Caco-2 (cell line): ENCODE measurements around the gene COL19A1. TPM values are rescaled to one million over a fixed set of nuclear protein-coding genes. Genes with fewer than 3 reads are reported as not detected.

Source experiments
- BruUV-seq: library from RNA; stranded (reverse); fragments of 400-500 nt; replicated peaks from 2 replicates; lab custom pipeline; 2021; lab: Mats Ljungman, UMichigan
- CTCF ChIA-PET: fragments of 300-600 bp; sonication (Branson Sonifier 250); formaldehyde crosslinking; loops from one replicate; lab custom pipeline; 2022; ENCODE audit warnings: antibody characterized with exemption; lab: Charles Lee
- POLR2A ChIA-PET: fragments of 300-600 bp; sonication (Branson Sonifier 250); formaldehyde crosslinking; loops from one replicate; lab custom pipeline; 2022; ENCODE audit warnings: antibody characterized with exemption; lab: Charles Lee
- DNase-seq, 2 experiments: peaks; one replicate each; pipeline versions ENCODE4 v3.0.0 to v3.0.0-alpha.2; 2020 to 2022
- H3K27me3 ChIP-seq: replicated peaks from 2 replicates; pipeline ENCODE4 v1.6.0; 2011; ENCODE audit warnings: low read length; ENCODE audit not compliant: control insufficient read depth, insufficient read depth
- H3K36me3 ChIP-seq: 2 replicates; pipeline ENCODE4 v1.5.1; 2011; ENCODE audit warnings: low read length; ENCODE audit not compliant: control insufficient read depth, insufficient read depth
- H3K4me1 ChIP-seq: fragments of 250-450 bp; sonication (Bioruptor Pico); 2 replicates; pipeline ENCODE4 v1.5.1; 2020; ENCODE audit warnings: mild to moderate bottlenecking
- H3K4me3 ChIP-seq: 2 replicates; pipeline ENCODE4 v1.5.1; 2011; ENCODE audit warnings: low read depth, mild to moderate bottlenecking, control low read depth, low read length
- H3K9me3 ChIP-seq: fragments of 250-450 bp; sonication (Bioruptor Pico); 2 replicates; pipeline ENCODE4 v1.5.1; 2020; ENCODE audit warnings: mild to moderate bottlenecking, moderate library complexity
- H3K27ac Mint-ChIP-seq: one replicate; pipeline ENCODE4 v1.8.0; 2022; ENCODE audit warnings: mixed read lengths; ENCODE audit not compliant: unreplicated experiment
- H3K27me3 Mint-ChIP-seq: one replicate; pipeline ENCODE4 v1.8.0; 2022; ENCODE audit warnings: mixed read lengths; ENCODE audit not compliant: insufficient read depth, unreplicated experiment
- H3K36me3 Mint-ChIP-seq: one replicate; pipeline ENCODE4 v1.8.0; 2022; ENCODE audit warnings: mild to moderate bottlenecking, mixed read lengths; ENCODE audit not compliant: insufficient read depth, unreplicated experiment
- H3K4me1 Mint-ChIP-seq: one replicate; pipeline ENCODE4 v1.8.0; 2022; ENCODE audit warnings: low read depth, mixed read lengths; ENCODE audit not compliant: unreplicated experiment
- H3K4me3 Mint-ChIP-seq: one replicate; pipeline ENCODE4 v1.8.0; 2022; ENCODE audit warnings: mild to moderate bottlenecking, moderate library complexity, mixed read lengths; ENCODE audit not compliant: unreplicated experiment
- H3K9me3 Mint-ChIP-seq: one replicate; pipeline ENCODE4 v1.8.0; 2022; ENCODE audit warnings: mixed read lengths; ENCODE audit not compliant: unreplicated experiment
- intact Hi-C: fragments of 100-400 bp; cut with micrococcal nuclease; formaldehyde crosslinking; loops from one replicate; pipeline ENCODE4 v1.10.0; 2022; ENCODE audit not compliant: unreplicated experiment
- total RNA-seq: library from RNA; stranded (reverse); gene quantifications from 2 replicates; pipeline ENCODE4 v1.2.3, GENCODE V29; 2022
- TF ChIP-seq, protein P1 (sequence below), 2 experiments: fragments of 200-600 bp in 1 of 2; IDR thresholded peaks; 1 replicate in 1 of 2; 2 replicates in 1 of 2; pipeline versions ENCODE4 v1.5.1 to v1.8.0; 2011 to 2022; ENCODE audit warnings: antibody characterized with exemption in 1 of 2, control low read depth in 1 of 2, inconsistent platforms in 1 of 2, low read depth in 1 of 2, low read length in 1 of 2, mild to moderate bottlenecking in 1 of 2, moderate library complexity in 1 of 2; ENCODE audit not compliant: insufficient read depth in 1 of 2, severe bottlenecking in 1 of 2, unreplicated experiment in 1 of 2

COL19A1 gene
- total RNA-seq, 1 experiment from 2014 or later: not detected

GRCh38 chr6:70254784-70255183, 388.4 kb downstream of the COL19A1 start:
- Histone ChIP-seq H3K36me3 (no peaks in the 10 kb centered on the region), H3K4me1 (no peaks in the 10 kb centered on the region), H3K27me3 (no peaks in the 10 kb centered on the region), H3K9me3 (no peaks in the 10 kb centered on the region), H3K4me3 (no peak overlapping the region)
- Mint-ChIP-seq H3K27ac (no peak overlapping the region), H3K4me3 (no peak overlapping the region), H3K36me3 (no peaks in the 10 kb centered on the region), H3K4me1 (no peaks in the 10 kb centered on the region), H3K9me3 (no peaks in the 10 kb centered on the region), H3K27me3 (peaks cover 4% of the 10 kb centered on the region)
- CTCF ChIA-PET: no interaction called here
- TF ChIP-seq, protein P1, sequence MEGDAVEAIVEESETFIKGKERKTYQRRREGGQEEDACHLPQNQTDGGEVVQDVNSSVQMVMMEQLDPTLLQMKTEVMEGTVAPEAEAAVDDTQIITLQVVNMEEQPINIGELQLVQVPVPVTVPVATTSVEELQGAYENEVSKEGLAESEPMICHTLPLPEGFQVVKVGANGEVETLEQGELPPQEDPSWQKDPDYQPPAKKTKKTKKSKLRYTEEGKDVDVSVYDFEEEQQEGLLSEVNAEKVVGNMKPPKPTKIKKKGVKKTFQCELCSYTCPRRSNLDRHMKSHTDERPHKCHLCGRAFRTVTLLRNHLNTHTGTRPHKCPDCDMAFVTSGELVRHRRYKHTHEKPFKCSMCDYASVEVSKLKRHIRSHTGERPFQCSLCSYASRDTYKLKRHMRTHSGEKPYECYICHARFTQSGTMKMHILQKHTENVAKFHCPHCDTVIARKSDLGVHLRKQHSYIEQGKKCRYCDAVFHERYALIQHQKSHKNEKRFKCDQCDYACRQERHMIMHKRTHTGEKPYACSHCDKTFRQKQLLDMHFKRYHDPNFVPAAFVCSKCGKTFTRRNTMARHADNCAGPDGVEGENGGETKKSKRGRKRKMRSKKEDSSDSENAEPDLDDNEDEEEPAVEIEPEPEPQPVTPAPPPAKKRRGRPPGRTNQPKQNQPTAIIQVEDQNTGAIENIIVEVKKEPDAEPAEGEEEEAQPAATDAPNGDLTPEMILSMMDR (IDR thresholded peaks at IDR 0.05; ENCODE audit: insufficient read depth in 1 of 2, low read depth in 1 of 2, low read length in 1 of 2, severe bottlenecking in 1 of 2, unreplicated experiment in 1 of 2): no peak
- BruUV-seq: no TSS peak
- POLR2A ChIA-PET: no interaction called here
- no peak for DNase-seq
- intact Hi-C loops: no loop called here

- intact Hi-C loops: no loop called here
- Mint-ChIP-seq H3K27me3 (peaks cover 4% of the 10 kb centered on the region), H3K4me3 (no peak overlapping the region), H3K27ac (no peak overlapping the region), H3K36me3 (no peaks in the 10 kb centered on the region), H3K4me1 (no peaks in the 10 kb centered on the region), H3K9me3 (no peaks in the 10 kb centered on the region)
- POLR2A ChIA-PET: no interaction called here
- no peaks in the 10 kb centered on the region for H3K4me1 ChIP-seq
- no peak for DNase-seq
- TF ChIP-seq, protein P1 (IDR thresholded peaks at IDR 0.05; ENCODE audit: insufficient read depth in 1 of 2, low read depth in 1 of 2, low read length in 1 of 2, severe bottlenecking in 1 of 2, unreplicated experiment in 1 of 2): no peak
- CTCF ChIA-PET: interaction anchor here (0.6 kb wide), 1 partner anchor 49 kb away, joined by 4 read pairs; no protein-coding TSS in a partner anchor
- no peaks in the 10 kb centered on the region for H3K27me3 ChIP-seq
- no peaks in the 10 kb centered on the region for H3K36me3 ChIP-seq
- no peak overlapping the region for H3K4me3 ChIP-seq
- no peaks in the 10 kb centered on the region for H3K9me3 ChIP-seq
- BruUV-seq: no TSS peak
These were observed 391.5 kb downstream of the COL19A1 start for GRCh38 chr6:70257768-70258273.

DNA sequence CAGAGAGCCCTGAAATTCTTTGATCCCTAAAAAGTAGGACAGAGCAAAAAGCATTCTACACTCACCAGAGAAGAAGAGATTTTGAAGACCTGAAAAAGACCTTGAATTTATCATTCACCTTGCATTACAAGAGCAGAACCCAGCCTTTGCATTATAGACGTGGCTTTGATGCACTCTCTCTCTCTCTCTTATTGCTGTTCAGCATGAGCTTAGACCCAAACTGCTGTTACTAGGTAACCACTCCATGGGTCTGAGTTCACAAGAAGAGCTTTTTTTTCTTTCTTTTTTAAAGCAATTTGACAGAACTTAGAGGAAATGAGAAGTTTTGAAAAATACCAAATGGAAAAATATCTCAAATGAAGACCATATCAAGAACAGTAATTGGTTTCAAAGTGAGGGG, 392.1 kb downstream of the COL19A1 start:
- TF ChIP-seq, protein P1 (IDR thresholded peaks at IDR 0.05; ENCODE audit: insufficient read depth in 1 of 2, low read depth in 1 of 2, low read length in 1 of 2, severe bottlenecking in 1 of 2, unreplicated experiment in 1 of 2): no peak
- Mint-ChIP-seq H3K27ac (no peak overlapping the region), H3K4me1 (no peaks in the 10 kb centered on the region), H3K9me3 (no peaks in the 10 kb centered on the region), H3K27me3 (peaks cover 4% of the 10 kb centered on the region), H3K4me3 (no peak overlapping the region), H3K36me3 (no peaks in the 10 kb centered on the region)
- ChIA-PET CTCF (interaction anchor here (0.6 kb wide), 1 partner anchor 48 kb away, joined by 4 read pairs; no protein-coding TSS in a partner anchor), POLR2A (no interaction called here)
- H3K4me3 ChIP-seq: no peak overlapping the region
- no peaks in the 10 kb centered on the region for H3K9me3 ChIP-seq
- no peak for DNase-seq
- no peaks in the 10 kb centered on the region for H3K27me3 ChIP-seq
- intact Hi-C loops: no loop called here
- no peaks in the 10 kb centered on the region for H3K36me3 ChIP-seq
- BruUV-seq: no TSS peak
- no peaks in the 10 kb centered on the region for H3K4me1 ChIP-seq

Other genes with a start within 250 kb of the COL19A1 start
- 25.0 and 27.5 TPM in 2 replicates for gene LMBRD1, start 69.5 kb upstream of the COL19A1 start, total RNA-seq